ENCODE data around the gene SPSB1. TPM values are rescaled to one million over a fixed set of nuclear protein-coding genes. Genes with fewer than 3 reads are reported as not detected.

SPSB1 gene
- polyA plus RNA-seq, 10 donors, result 4.8 to 11.3 (median 8.2) TPM

- DNase-seq, result no peak
These were observed 14.0 kb upstream of the SPSB1 start for GRCh38 chr1:9278585-9279153.

DNA sequence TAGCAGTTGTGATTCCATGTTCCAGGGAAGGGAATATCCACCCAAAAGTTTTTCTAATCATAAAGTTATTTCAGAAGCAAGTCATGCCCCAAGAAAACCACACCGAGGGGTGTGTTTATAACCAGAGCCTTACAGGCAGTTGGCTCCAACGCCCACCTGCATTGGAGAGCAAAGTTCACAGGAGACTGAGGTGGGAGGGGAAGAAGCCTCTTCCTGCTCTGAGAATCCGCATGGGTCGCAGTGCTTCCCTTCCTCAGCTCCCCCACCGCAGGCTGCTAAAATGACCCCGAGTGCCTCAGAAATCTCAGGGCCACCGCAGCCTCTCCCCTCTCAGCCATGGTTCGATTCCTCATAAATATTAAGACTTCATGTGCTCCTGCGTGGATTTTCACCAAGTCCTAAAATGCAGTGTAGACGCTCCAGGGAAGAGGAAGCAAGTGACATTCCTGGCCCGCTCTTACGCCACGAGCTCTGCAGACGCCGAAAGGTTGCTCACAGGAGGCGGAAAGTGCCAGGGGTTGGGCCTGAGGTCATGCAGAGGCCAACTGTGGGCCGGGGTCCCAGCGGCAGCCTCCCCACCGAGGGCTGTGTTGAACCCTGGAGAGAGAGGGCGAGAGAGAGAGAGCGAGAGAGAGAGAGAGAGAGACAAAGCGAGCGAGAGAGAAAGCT, 13.4 kb upstream of the SPSB1 start:
- no peak for DNase-seq

- DNase-seq, result peak; percentile 37 to 88 (median 77)
These were observed 12.5 kb upstream of the SPSB1 start for GRCh38 chr1:9280015-9280860.

DNA sequence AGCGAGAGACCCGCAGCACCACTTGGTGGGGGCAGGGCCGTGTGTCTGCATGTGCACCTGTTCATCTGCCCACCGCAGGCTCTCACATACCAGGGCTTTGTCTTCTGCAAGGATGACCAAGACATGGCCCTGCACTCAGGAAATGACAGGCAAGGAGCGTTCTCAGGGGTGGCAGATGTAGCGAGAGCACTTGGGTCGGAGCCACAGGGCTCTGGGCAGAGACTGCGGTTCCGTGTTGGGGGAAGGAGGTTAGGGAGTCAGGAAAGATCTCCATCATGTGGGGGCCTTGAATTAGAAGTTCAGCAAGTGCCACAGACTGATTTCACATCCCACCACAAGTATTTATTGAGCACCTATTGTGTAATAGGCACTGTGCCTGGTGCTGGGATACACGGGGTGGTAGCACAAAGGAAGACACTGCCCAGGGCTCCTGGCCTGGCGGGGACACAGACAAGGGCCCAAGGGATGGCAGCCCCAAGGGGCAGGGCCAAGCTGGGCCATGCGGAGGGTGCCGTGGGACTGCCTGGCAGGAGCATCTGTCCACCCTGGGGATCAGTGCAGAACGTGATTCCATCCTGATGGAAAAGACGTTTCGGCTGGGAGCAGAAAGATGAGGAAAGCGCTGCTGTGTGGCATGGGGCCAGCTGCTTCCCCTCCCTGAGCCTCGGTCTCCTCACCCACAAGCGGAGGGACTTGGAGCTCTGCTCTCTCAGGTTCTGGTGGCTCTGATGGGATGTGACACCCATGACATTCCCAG, 11.4 kb upstream of the SPSB1 start:
- DNase-seq, result no peak

- DNase-seq, result peak in 2 of 3 donors; percentile 17 to 62
These were observed 10.6 kb upstream of the SPSB1 start for GRCh38 chr1:9281908-9282695.

DNA sequence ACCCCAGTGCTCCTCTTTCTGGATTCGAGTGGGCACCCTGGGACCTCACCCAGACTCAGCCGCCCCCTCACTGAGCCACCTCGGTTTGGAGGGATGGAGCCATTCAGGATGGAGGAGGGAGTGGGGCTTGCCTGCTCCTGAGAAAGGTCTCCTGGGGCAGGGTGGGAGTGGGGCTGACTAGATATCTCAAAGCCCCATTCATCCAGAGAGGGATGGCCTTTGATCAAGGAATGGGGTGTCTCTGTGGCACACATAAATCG, 10.1 kb upstream of the SPSB1 start:
- DNase-seq, result no peak

- DNase-seq, result no peak
These were observed 8.6 kb upstream of the SPSB1 start for GRCh38 chr1:9284061-9284460.

- no peak for DNase-seq
These were observed 6.1 kb upstream of the SPSB1 start for GRCh38 chr1:9286556-9286955.

DNA sequence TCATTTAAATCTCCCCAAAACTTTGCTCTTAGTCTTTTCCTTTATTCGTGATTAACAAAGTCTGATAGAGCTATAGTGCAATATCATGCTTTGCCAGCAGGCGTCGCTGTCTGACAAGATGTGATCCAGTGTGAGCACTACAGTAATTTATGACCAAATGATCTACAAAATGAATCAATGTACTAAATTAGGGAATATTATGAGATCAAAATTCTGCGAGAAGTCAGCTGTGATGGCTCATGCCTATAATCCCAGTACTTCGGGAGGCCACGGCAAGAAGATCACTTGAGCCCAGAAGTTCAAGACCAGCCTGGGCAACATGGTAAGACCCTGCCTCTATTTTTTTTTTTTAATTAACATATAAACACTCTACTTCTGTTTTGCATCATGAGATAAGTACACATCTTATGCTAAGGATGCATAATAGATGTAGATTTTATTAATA, 3.6 kb upstream of the SPSB1 start:
- peak; percentile 47 to 67 (median 51) for DNase-seq

GRCh38 chr1:9289711-9290485, 2.8 kb upstream of the SPSB1 start:
- DNase-seq, result peak; percentile 22 to 74 (median 55)

DNA sequence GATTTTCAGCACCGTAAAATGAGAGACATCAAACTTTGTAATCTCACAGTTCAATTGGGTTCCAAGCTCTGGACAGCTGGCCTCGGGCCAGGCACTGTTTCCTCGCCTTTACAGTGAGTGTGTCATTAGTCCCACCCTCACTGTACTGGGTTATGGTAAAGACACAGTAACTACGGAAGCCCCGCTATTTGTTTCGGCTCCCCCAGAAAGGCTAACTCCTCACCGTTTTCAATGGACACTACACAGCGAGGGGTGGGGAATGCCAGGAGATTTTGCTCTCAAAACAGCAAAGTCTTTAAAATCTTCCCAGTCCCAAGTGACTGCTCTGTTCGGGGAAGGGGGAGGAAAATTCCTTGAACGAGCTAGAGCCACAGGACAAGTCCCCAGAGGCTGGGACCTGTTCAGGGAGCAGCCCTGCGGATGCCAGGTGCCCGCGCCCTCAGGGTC, 757 bp upstream of the SPSB1 start:
- peak; percentile 70 to 93 (median 86) for DNase-seq

DNA sequence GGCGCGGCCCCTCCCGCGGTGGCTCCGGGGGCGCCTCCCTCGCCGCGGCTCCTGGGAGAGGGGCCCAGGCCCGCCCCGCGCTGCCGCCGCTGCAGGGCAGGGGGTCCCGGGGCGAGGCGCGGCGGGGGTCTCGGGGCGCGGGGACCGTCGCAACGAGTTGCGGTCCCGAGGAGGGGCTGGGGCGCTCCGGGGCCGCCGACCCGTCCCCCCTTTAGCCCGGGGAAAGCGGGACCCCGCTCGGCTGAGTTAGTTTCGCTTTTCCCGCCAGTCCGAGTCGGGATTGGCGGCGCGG, 493 bp downstream of the SPSB1 start:
- DNase-seq, result no peak

DNA sequence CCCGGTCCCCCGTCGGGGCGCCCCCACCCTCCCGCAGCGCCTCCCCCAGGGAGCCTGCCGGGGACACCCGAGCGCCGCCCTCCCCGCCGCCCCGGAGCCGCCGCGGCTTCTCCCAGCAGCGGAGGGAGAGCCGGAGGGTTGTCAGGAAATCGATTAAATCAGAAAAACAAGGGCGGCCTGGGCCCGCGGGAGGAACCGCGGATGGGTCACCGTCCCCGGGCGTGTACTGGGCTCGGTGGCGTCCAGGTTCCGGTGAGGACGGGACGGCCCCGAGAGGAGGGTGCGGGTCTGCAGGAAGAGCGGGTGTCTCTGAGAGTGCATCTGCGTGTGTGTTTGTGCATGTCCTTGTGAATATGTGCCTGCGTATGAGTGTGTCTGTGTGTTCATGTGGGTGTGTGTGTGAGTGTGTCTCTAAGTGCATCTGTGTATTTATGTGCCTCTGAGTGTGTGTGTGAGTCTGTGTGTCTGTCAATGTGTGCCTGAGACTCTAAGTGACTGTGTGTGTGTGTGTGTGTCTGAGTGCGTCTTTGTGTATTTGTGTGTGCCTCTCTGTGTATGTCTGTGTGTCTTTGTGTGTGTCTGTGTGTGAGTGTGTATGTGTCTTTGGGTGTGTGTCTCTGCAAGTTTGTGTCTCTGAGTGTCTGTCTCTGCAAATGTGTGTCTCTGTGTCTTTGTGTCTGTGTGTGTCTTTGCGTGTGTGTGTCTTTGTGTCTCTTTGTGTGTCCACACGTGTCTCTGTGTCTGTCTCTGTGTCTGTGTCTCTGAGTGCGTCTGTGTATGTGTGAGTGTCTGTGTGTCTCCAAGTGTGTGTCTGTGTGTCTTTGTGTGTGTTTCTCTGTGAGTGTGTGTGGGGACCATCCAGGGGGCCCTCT, 1.1 kb downstream of the SPSB1 start:
- DNase-seq, result peak in 2 of 3 donors; percentile 39 to 83

DNA sequence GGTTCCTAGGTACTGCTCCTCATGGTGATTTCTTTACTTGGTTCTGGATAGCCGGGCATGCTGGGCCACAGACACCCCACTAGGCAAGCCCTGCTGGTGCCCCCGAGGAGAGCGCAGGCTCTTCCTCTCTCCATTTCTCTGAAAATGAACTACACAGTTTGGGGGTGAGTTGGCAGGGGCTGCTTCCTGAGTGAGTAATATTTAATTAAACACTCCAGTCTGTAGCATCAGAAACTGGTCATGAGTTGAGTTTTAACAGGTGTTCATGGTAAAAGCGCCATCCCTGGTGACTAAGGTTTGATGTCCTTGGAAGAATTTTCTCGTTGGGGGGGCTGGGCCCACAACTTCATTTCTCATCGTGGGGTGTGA, 1.7 kb downstream of the SPSB1 start:
- peak in 1 of 3 donors; percentile 69 for DNase-seq

GRCh38 chr1:9294910-9295636, 2.4 kb downstream of the SPSB1 start:
- peak in 2 of 3 donors; percentile 59 to 82 for DNase-seq

- no peak for DNase-seq
These were observed 3.2 kb downstream of the SPSB1 start for GRCh38 chr1:9295884-9296283.

DNA sequence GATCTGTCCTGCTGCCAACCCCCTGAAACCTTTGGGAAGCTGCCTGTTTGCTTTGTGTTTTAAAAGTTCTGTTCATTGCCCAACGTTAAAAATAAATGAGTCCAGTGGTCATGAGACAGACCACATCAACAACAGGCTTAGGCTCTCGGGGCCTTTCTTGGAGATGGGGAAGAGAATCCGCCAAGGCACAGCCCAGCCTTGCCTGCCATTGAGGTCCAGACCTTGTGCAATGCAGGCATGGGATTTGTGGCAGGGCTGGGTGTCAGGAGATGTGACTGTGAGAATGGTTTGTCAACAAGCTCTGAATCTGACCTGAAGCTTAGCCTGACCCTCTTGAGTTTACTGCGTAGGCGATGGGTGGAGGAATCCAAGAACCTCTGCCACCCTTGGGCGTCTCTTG, 4.2 kb downstream of the SPSB1 start:
- no peak for DNase-seq

GRCh38 chr1:9297831-9298230, 5.1 kb downstream of the SPSB1 start:
- no peak for DNase-seq

GRCh38 chr1:9298282-9298681, 5.6 kb downstream of the SPSB1 start:
- DNase-seq, result no peak
